A673 (cell line): ENCODE results near the gene HOXA4. TPM values are rescaled to one million over a fixed set of nuclear protein-coding genes. Genes with fewer than 3 reads are reported as not detected.

Experiments
- Bru-seq: library from RNA; stranded (reverse); fragments of 400-500 nt; gene quantifications from one replicate; lab custom pipeline; 2021; lab: Mats Ljungman, UMichigan
- BruChase-seq, 2 experiments: library from RNA; stranded (reverse); fragments of 400-500 nt; gene quantifications; one replicate each; lab custom pipeline; 2021; lab: Mats Ljungman, UMichigan
- BruUV-seq: library from RNA; stranded (reverse); fragments of 400-500 nt; replicated peaks from 2 replicates; lab custom pipeline; 2021; lab: Mats Ljungman, UMichigan
- CTCF ChIA-PET: fragments of 300-600 bp; sonication (Branson Sonifier 250); formaldehyde crosslinking; loops from one replicate; lab custom pipeline; 2022; ENCODE audit warnings: antibody characterized with exemption; lab: Charles Lee
- POLR2A ChIA-PET: fragments of 300-600 bp; sonication (Branson Sonifier 250); formaldehyde crosslinking; loops from one replicate; lab custom pipeline; 2022; ENCODE audit warnings: antibody characterized with exemption; ENCODE audit not compliant: low non-redundant PET; lab: Charles Lee
- DNase-seq: peaks from one replicate; pipeline ENCODE4 v3.0.0-alpha.2; 2015; ENCODE audit warnings: low spot score
- H3K27ac ChIP-seq: fragments of 200-600 bp; sonication (generic); 2 replicates; pipeline ENCODE4 v1.5.1; 2016; ENCODE audit warnings: mixed run types, low read depth, mild to moderate bottlenecking, mixed read lengths, antibody characterized with exemption, low read length; ENCODE audit not compliant: poor library complexity, severe bottlenecking
- H3K27me3 ChIP-seq: fragments of 200-600 bp; sonication (generic); replicated peaks from 2 replicates; pipeline ENCODE4 v1.6.1; 2017; ENCODE audit warnings: mixed run types, low read depth, mild to moderate bottlenecking, mixed read lengths, antibody characterized with exemption, low read length; ENCODE audit not compliant: insufficient read depth, poor library complexity
- H3K36me3 ChIP-seq: fragments of 200-600 bp; sonication (generic); 2 replicates; pipeline ENCODE4 v1.6.1; 2016; ENCODE audit warnings: mixed run types, mild to moderate bottlenecking, mixed read lengths, antibody characterized with exemption, low read length; ENCODE audit not compliant: insufficient read depth, poor library complexity, severe bottlenecking
- H3K4me1 ChIP-seq: fragments of 200-600 bp; sonication (generic); 2 replicates; pipeline ENCODE4 v1.6.1; 2017; ENCODE audit warnings: mixed run types, mild to moderate bottlenecking, mixed read lengths, antibody characterized with exemption, low read length; ENCODE audit not compliant: insufficient read depth, poor library complexity, severe bottlenecking
- H3K4me3 ChIP-seq: fragments of 200-600 bp; sonication (generic); 2 replicates; pipeline ENCODE4 v1.5.1; 2016; ENCODE audit warnings: low read depth, mixed run types, mild to moderate bottlenecking, mixed read lengths, low read length; ENCODE audit not compliant: poor library complexity, severe bottlenecking
- H3K9me3 ChIP-seq: fragments of 200-600 bp; sonication (generic); 2 replicates; pipeline ENCODE4 v1.6.1; 2016; ENCODE audit warnings: mixed run types, low read depth, mild to moderate bottlenecking, mixed read lengths, antibody characterized with exemption, low read length; ENCODE audit not compliant: poor library complexity, severe bottlenecking
- EZH2 ChIP-seq: fragments of 200-600 bp; sonication (generic); IDR thresholded peaks from 2 replicates; pipeline ENCODE4 v1.6.1; 2017; ENCODE audit warnings: borderline replicate concordance, low read depth, mild to moderate bottlenecking, mixed read lengths, antibody characterized with exemption, low read length; ENCODE audit not compliant: poor library complexity, severe bottlenecking
- intact Hi-C: fragments of 100-400 bp; cut with micrococcal nuclease; formaldehyde crosslinking; loops from one replicate; pipeline ENCODE4 v1.10.0; 2022; ENCODE audit not compliant: unreplicated experiment
- long read RNA-seq: library from polyadenylated mRNA; stranded (forward); transcript quantifications from one replicate; pipeline ENCODE4 v2.0.0, GENCODE V29; 2022
- total RNA-seq: library from RNA; stranded (reverse); gene quantifications from 2 replicates; pipeline ENCODE4 v1.2.3, GENCODE V29; 2021
- TF ChIP-seq, protein P1 (sequence below): fragments of 300-800, 200-600 bp; sonication (generic); conservative IDR thresholded peaks from 2 replicates; pipeline ENCODE4 v1.5.1; 2017; ENCODE audit warnings: low read depth, mild to moderate bottlenecking, antibody characterized with exemption, low read length, moderate library complexity, mixed read lengths

The HOXA4 gene
- total RNA-seq: not detected in 2 replicates
- not detected for Bru-seq, nascent RNA
- not detected for BruChase-seq, experiment 1, labeled RNA remaining after a 2-hour chase
- BruChase-seq, experiment 2, labeled RNA remaining after a 6-hour chase: not detected
- long read RNA-seq: 0 reads

DNA sequence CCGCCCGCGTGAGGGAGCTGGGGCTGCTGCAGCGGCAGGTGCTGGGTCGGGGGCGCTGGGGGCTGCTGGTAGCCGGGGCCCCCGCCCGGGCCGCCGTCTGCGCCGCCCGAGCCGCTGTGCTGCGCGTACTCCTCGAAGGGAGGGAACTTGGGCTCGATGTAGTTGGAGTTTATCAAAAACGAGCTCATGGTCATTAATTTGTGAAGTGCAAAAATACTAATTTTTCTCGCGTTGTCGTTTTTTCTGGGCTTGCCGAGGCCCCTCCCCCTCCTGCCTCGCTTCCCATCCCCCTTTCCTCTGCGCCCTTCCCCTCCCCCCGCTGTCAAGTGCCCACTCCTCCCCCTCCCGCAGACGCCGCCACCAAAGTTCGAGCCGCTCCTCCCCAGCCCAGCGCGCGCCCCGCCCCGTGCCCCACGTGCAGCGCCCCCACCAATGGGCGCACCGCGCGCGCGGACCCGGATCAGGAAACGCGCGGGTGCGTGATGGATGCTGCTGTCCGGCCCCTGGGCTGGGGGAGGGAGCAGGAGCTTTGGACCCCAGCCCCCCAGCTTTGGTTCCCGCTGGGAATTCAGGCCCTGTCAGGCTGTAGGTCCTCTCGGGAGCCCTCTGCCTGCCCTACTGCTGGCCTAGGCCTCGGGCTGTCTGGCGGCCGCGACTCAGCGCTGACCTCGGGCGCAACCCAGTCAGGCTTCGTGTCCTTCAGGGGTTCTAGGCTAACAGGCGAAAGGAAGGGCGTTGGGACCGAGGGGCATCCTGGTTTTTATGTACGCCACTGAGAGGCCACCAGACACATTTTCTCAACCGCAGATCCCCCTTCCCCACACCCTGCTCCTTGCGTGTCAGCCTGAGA, at the start of gene HOXA4:
TSS of gene HOXA4 (minus strand) at position 218 of the 850 bp plus-strand sequence. CDS start at position 194, 24 bp downstream.
- TF ChIP-seq EZH2: no peak
- intact Hi-C loops: no loop called here
- no TSS peak for BruUV-seq
- no peaks in the 10 kb centered on the region for H3K9me3 ChIP-seq
- peak within 1 kb of the TSS; percentile 38 for H3K4me3 ChIP-seq
- H3K36me3 ChIP-seq: no peaks in the 10 kb centered on the region
- H3K27ac ChIP-seq: no peak within 1 kb of the TSS
- no peaks in the 10 kb centered on the region for H3K4me1 ChIP-seq
- peaks cover 100% of the 10 kb centered on the region for H3K27me3 ChIP-seq
- DNase-seq: peak; percentile 58
- CTCF ChIA-PET: no interaction called here
- POLR2A ChIA-PET: no interaction called here

DNA sequence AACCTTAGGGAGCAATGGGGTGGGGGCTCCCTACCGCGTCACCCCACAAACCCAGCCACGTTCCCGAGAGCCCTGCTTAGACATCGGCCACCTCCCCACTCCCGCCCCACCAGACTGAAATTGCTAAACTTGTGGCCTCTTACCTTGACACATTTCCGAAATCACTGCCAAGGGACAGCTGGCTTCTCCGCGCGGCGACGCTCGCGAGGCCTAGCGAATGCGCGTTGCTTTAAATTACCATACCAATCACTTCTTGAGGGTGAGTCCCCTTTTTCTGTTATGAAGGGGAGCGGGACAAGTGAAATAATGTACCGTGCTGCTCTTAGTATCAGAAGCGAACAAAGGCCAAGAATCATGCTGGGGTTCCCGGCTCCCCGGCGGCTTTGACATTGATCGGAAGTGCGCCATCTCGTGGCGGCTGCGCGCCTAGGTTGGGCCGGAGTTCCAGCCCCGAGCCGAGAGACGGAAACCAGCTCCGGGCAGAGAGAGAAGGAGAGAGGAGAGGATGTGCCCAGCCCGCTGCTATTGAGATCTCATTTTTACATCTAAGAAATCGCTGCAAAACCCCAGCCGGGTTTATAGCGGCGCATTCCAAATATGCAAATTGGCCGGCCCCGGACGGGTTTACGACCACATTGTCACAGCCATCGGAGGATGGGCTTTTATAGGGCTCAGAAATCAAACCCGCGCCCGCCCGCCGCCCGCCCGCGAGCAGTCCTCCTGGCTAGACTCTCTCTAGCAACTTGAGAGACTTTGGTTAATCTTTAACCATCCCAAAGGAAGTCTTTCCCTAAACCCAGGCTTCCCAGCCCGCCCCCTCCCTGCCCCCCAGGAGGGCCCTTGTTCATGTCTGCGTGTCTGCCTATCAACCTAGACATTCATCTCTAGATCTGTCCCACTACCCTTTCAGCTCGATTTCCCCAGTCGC, 49.2 kb upstream of the HOXA4 start:
- ChIA-PET POLR2A (no interaction called here), CTCF (interaction anchor here (0.6 to 0.7 kb wide), 2 partner anchors 17 to 503 kb away, joined by 4 to 9 read pairs; no protein-coding TSS in a partner anchor)
- Histone ChIP-seq H3K27ac (no peak overlapping the region), H3K4me1 (no peaks in the 10 kb centered on the region), H3K36me3 (no peaks in the 10 kb centered on the region), H3K9me3 (no peaks in the 10 kb centered on the region), H3K4me3 (peak overlapping the region; percentile 27), H3K27me3 (peaks cover 95% of the 10 kb centered on the region)
- no TSS peak for BruUV-seq
- intact Hi-C loops: no loop called here
- peak; percentile 72 for DNase-seq
- TF ChIP-seq, protein P1, sequence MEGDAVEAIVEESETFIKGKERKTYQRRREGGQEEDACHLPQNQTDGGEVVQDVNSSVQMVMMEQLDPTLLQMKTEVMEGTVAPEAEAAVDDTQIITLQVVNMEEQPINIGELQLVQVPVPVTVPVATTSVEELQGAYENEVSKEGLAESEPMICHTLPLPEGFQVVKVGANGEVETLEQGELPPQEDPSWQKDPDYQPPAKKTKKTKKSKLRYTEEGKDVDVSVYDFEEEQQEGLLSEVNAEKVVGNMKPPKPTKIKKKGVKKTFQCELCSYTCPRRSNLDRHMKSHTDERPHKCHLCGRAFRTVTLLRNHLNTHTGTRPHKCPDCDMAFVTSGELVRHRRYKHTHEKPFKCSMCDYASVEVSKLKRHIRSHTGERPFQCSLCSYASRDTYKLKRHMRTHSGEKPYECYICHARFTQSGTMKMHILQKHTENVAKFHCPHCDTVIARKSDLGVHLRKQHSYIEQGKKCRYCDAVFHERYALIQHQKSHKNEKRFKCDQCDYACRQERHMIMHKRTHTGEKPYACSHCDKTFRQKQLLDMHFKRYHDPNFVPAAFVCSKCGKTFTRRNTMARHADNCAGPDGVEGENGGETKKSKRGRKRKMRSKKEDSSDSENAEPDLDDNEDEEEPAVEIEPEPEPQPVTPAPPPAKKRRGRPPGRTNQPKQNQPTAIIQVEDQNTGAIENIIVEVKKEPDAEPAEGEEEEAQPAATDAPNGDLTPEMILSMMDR: peak; percentile 94
- TF ChIP-seq EZH2: no peak

DNA sequence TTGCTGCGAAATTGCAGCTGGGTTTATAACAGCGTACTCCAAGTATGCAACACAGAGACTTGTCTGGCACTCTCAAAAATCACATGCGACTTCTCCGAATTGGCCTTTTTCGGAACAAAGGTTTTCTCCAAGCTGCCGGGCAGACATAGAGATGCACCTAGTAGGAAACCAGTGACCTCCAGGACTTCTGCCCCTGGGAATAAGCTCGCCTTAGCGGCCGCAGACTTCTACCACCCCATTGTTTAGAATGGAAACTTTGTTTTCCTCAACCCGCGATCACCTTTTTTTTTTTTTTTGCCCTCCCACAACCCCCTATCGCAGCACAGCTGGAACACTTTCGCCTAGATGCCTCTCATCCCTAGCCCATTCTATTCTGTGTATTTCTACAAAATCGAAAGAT, 48.5 kb upstream of the HOXA4 start:
- TF ChIP-seq, protein P1: no peak
- TF ChIP-seq EZH2: no peak
- Histone ChIP-seq H3K27ac (no peak overlapping the region), H3K4me3 (no peak overlapping the region), H3K9me3 (no peaks in the 10 kb centered on the region), H3K27me3 (peaks cover 95% of the 10 kb centered on the region), H3K4me1 (no peaks in the 10 kb centered on the region), H3K36me3 (no peaks in the 10 kb centered on the region)
- DNase-seq: no peak
- ChIA-PET POLR2A (no interaction called here), CTCF (interaction anchor here (0.5 to 0.6 kb wide), 2 partner anchors 499 to 810 kb away, joined by 3 to 5 read pairs; no protein-coding TSS in a partner anchor)
- intact Hi-C loops: no loop called here
- BruUV-seq: no TSS peak
